ENCODE results near the gene TMEM63B.

DNA sequence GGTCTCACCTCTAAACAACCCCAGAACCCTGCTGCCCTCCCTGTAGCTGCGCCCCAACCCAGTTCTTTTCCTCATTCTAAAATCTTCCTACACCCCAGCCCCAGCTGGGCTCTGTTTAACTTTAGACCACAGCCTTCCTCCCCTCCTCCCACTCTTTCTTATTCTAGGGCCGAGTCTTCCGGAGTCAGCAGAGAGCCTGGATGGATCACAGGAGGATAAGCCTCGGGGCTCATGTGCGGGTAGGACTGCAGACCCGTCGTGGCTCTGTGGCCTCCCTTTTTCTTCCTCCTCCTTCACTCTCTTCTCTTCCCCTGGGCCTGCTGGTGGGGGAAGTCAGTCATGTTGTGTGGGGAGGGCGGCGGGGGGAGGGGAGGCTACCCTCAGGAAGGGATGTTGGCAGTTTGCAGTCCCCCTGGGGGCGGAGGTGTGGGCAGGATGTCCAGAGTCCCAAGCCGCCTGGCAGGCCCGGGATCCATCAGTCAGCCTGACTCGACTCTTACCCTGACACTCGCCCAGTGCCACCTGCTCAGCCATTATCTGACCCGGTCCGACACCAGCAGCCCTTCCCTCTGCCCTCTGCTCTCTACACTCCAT, 39.3 kb downstream of the TMEM63B start:
- no peak for TF ChIP-seq POLR2AphosphoS5 (IDR thresholded peaks at IDR 0.05)
- no peak for TF ChIP-seq POLR2A (IDR thresholded peaks at IDR 0.05)
- TF ChIP-seq, protein P1, sequence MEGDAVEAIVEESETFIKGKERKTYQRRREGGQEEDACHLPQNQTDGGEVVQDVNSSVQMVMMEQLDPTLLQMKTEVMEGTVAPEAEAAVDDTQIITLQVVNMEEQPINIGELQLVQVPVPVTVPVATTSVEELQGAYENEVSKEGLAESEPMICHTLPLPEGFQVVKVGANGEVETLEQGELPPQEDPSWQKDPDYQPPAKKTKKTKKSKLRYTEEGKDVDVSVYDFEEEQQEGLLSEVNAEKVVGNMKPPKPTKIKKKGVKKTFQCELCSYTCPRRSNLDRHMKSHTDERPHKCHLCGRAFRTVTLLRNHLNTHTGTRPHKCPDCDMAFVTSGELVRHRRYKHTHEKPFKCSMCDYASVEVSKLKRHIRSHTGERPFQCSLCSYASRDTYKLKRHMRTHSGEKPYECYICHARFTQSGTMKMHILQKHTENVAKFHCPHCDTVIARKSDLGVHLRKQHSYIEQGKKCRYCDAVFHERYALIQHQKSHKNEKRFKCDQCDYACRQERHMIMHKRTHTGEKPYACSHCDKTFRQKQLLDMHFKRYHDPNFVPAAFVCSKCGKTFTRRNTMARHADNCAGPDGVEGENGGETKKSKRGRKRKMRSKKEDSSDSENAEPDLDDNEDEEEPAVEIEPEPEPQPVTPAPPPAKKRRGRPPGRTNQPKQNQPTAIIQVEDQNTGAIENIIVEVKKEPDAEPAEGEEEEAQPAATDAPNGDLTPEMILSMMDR (IDR thresholded peaks at IDR 0.05): no peak
